GM21825 (cell line): ENCODE data around the gene COBL.

ENCODE experiments used
- ATAC-seq: cut with Tn5 transposase; IDR thresholded peaks from one replicate; pipeline ENCODE4 v1.9.1; 2021; ENCODE audit warnings: mild to moderate bottlenecking, moderate library complexity; ENCODE audit not compliant: unreplicated experiment

COBL gene

DNA sequence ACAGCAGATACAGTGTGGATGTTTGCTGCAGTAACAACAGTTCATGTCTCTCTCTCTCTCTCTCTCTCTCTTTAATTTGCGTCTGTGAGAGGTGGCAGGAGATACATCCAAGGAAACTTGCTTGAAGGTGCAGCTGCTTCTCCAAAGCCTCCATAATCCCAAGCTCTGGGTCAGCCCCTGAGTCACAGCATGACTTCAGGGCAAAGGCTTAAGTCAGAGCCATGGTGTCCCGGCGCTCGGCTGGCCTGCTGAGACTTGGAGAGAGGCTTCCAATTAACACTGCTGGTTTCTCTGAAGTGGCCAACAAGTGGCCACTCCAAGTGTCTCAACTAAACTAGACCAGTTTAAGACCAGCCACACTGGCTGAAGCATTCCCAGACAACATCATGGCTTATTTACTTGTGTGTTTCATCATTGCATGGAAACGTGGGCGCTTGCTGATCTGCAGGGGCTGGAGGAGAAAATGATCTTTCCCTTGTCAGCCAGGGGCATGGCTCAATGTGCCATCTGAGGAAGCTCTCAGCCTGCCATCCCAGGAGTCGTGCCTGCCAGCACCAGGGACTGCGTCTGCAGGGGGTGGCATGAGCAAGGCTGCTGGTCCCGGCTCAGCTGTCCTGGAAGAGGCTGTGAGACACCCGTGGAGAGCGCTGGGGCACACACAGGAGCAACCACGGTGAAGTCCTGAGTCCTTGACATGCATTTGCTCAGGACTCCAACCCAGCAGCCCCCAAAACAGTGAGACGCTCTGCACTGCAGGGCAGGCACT is 254.2 kb downstream of the COBL start:
- no peak for ATAC-seq

GRCh38 chr7:51060536-51060935 is 256.1 kb downstream of the COBL start:
- ATAC-seq = no peak

GRCh38 chr7:51059504-51060142 is 257.0 kb downstream of the COBL start:
- ATAC-seq = no peak

DNA sequence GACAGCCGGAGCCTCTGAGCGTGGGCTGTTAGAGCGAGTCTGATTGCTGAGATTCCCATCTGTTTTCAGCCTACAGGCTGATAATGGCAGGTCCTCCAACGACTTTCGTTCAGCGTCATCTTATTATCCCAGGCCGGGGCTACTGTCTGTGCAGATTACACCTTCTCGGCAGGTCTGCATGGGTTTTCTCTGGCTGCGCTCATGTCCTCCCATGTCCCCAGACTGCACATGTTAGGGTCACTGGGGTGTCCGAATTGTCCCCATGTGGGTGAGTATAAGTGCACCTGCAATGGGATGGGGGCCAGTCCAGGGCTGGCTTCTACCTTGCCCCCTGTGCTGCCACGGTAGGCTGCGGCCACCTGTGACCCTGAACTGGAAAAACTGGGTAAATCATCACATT is 257.8 kb downstream of the COBL start:
- ATAC-seq = no peak

GRCh38 chr7:51055039-51055840 is 261.4 kb downstream of the COBL start:
- no peak for ATAC-seq

- no peak for ATAC-seq
These were observed 262.4 kb downstream of the COBL start for GRCh38 chr7:51054231-51054630.

DNA sequence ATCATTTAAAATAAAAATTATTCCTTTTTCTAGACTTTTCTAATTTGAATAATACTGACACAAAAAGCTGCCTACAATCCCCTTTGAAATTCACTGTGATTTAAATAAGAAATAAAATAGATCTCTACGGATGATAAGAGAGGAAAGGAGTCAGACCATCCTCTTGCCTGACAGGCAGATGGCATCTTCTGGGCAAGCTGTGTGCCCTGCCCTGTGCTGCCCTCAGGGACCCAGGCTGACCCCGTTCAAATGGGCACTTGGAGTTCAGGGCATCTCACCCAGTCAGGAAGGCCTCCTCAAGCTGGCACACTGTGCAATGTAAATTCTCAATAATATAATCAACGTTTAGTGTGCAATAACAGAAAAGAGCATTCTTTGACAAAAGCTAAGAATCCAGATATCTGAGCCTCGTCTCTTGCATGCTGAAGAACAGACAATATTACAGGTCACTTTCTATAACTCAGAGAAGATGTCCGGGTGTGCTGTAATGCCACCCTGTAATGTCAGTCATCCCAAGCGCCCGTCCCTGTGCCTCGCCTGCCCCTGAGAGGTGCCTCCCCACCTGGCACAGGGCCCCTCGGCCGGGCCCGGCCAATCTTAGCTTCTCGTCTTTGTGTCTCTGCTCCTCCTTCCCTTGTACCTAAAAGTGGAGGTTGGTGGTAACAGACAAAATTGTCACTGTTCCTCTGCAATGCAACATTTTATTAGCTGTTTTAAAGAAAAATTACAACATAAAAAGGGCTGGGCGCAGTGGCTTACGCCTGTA is 263.3 kb downstream of the COBL start:
- no peak for ATAC-seq

DNA sequence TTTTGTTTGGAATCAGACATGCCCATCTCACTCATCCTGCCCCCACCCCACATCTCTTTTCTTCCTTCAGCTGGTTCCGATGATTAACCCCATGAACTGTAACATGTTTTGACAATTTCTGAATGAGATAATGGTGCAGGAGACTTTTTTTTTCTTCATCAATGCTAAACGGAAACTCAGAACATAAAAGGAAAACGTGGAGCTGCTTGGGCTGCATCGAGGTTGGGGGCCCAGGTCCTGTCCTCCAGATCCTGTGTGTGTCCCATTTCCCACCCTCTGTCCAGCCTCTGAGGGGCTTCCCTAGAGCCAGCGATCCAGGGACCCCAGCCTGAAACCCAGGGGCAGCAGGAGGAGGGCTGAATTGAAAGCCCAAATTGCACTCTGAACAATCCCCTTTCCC is 270.1 kb downstream of the COBL start:
- no peak for ATAC-seq

DNA sequence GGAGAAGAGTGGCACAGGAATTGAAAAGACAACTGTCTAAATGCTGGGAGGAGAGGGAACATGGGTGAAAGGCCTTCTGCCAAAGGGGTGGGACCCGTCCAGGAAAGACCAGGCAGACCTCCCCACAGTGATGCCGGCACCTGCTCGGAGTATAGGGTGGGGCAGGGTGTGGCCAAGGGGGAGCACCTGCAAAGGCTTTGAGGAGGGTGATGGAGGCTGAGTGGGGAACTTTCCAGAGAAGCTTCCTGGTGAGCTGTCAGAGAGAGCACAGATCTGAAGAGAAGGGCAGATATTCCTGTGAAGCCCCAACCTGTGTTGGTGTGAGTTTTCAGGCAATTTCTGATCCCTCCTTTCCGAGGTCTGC is 270.5 kb downstream of the COBL start:
- ATAC-seq = no peak

GRCh38 chr7:51045319-51046102 is 271.1 kb downstream of the COBL start:
- no peak for ATAC-seq

DNA sequence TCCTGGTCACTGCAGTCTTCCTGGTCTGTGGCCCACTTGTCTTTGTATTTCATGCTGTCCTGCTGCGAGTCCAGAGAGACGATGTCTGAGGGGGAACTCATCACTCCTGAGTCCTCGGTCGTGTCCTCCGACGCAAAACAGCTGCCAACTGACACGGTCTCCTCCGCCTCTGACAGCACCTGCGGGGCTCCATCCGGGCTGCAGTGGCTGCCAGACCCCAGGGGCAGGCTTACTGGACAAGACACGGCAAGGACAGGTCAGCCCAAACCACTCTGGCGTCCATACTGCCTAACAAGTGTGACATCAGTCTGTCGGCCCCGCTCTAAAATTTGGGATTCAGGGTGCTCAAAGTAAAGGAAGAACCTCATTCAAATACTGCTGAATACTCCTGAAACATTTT is 273.1 kb downstream of the COBL start:
- ATAC-seq = no peak

DNA sequence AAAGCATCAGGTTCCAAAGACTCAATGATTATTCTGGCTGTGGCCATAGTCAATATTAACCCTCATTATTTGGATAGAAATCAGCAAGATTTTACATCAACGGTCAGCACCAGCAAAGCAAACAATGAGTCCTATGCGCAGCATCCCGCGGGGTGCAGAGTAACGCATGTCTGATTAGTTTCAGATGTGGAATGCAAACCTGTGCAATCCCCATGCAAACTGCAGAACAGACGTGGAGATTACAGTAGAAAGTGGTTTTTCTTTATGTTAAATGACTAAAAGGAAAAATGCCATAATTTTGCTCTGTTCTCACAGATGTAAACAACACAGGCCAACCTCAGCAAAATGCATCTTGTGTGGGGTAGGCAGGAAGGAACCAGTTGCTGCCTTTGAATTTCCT is 275.8 kb downstream of the COBL start:
- ATAC-seq = no peak

DNA sequence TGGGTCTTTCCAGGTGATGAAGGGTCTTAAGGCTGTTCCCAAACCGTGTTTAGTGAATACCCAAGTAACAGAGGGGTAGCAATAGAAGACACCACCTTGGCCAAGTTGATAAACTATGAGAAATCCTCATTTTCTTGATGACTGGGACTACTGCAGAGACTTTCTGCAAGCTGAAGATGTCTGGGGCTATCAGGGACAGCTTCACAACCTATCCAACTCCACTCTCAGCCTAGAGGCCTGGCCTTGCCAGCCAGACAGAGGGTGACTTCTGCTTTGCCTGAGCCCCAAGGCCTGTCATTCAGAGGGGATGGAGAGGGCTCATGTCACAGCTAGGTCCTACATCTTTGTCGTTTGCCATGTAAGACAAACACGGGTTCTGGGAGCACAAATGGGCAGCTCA is 278.0 kb downstream of the COBL start:
- ATAC-seq = no peak

DNA sequence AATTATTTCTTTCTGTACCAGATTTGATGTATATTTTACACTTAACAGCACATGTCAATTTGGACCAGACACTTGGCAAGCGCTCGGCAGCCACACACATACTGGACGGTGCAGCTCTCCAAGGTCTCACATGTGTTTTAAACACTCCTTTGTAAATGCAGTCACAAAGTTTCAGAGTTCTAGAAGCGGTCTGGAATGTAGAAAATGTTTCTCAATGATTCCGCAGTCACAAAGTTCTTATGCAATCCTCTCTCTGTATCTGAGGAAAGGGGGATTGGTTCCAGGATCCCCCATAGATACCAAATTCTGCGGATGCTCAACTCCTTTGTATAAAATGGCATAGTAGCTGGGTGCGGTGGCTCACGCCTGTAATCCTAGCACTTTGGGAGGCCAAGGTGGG is 280.9 kb downstream of the COBL start:
- ATAC-seq = no peak

DNA sequence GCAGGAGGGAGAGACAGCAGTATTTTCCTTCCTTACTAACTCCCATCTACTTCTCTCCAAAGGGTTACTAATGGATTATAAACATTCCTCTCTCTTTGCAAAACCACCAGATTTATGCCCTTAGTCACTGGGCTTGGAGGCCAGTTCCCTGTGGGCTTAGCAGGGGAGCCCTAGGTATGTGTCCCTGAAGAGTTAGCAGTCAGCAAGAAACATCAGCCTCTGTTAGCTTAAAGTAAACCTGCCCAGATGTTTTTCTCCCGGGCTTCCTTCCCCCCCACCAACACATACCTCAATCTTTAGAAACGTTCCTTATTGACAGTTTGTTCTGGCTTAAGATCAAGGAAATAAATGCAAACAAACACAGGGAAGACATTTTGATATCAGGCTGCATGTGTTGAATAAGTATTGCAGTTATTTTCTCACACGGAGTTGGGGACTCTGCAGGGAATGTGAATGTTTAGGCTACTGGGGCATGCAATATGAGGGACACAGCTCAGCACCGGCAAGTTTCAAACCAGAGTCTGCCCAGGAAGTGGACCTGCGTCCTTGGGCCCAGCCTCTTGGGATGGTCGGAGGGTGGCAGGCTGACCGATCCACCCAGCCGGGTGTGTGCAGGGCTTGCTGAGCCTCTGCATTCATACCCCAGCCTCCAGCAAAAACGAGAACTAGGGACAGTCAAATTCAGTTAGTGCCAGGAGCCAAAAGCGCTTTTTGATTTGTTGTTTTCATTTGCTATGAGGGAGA is 281.9 kb downstream of the COBL start:
- ATAC-seq = no peak

- no peak for ATAC-seq
These were observed 282.7 kb downstream of the COBL start for GRCh38 chr7:51033727-51034520.

DNA sequence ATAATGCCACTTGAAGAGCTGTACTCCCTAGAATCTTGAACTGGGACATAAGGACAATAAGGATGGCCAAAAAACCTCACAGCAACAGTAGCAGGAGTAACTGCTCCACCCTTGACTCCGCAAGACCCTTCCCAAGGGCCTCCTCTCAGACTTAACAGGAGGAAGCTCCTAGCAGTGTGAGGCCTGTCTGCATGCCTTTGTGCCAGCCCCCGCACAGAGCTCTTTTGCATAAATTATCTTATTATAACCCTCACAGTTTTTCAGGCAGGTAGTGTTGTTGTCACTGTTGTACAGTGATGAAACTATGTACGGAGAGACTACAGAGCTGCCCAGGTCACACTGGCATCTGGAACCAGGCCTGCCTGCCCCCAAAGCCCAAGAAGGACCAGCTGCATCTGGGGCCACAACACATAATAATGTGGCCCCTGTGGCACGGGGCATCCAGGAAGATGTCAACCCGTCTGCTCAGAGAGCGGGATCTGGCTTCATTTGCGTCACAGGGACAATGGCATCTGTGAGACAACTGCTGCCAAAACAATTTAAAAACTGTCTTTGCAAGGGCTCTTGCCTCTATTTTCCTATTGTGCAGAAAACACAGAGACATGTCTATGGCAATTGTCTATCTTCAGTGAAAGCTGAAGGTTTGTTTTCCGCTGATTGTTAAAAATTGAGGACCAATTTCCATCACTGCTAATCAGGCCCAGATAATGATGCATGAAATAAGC is 284.7 kb downstream of the COBL start:
- ATAC-seq = no peak

DNA sequence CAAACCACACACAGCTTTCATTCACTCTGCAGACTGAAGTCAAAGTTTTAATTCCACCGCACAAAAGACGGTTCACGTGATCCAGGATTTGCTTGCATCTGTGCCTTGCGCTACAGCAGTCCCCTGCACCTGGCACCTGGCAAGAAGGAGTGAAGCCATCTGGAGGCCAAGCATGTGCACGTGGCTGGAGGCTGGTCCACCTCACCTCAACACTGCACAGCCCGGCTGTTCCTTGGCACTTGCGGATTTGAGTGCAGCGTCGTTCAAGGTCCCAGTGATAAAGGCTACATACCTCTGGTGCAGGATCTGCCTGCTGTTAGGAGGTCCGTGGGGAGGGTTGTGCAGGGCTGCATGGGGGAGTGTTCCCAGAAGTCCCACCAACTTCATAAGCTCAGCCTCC is 285.4 kb downstream of the COBL start:
- ATAC-seq = no peak
